ENCODE measurements around the gene SLC11A1. TPM values are rescaled to one million over a fixed set of nuclear protein-coding genes. Genes with fewer than 3 reads are reported as not detected.

Gene SLC11A1
- 6.4 TPM for total RNA-seq
- long read RNA-seq: 0 reads

- TF ChIP-seq, protein P1, sequence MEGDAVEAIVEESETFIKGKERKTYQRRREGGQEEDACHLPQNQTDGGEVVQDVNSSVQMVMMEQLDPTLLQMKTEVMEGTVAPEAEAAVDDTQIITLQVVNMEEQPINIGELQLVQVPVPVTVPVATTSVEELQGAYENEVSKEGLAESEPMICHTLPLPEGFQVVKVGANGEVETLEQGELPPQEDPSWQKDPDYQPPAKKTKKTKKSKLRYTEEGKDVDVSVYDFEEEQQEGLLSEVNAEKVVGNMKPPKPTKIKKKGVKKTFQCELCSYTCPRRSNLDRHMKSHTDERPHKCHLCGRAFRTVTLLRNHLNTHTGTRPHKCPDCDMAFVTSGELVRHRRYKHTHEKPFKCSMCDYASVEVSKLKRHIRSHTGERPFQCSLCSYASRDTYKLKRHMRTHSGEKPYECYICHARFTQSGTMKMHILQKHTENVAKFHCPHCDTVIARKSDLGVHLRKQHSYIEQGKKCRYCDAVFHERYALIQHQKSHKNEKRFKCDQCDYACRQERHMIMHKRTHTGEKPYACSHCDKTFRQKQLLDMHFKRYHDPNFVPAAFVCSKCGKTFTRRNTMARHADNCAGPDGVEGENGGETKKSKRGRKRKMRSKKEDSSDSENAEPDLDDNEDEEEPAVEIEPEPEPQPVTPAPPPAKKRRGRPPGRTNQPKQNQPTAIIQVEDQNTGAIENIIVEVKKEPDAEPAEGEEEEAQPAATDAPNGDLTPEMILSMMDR (IDR thresholded peaks at IDR 0.05; ENCODE audit: borderline replicate concordance): no peak
- intact Hi-C loops (cut with micrococcal nuclease): no loop called here
Measured at GRCh38 chr2:218381916-218382366, at the start of gene SLC11A1. SLC11A1 (plus strand) TSS chr2:218382273; CDS start chr2:218382369, 96 bp downstream.

DNA sequence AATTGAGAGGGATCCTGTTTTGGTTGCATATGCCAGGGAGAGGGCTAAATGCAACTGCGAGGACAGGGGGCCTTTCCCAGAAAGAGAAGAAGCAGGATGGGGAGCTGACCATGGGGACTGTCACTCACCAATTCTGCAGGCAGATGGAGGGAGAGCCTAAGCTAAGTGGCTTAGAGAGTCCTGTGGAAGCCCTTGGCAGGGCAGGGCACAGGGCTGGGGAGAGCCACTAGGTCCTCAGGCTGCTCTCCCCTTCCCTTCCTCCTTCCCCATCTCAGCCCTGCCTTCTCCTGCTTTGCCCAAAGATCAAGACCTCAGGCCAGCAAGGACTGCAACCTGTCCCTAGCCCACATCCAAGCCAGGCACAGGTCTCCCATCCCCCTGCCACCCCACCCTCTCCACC is 49.8 kb upstream of the SLC11A1 start:
- DNase-seq: no peak
- intact Hi-C loops (cut with micrococcal nuclease): no loop called here
- Histone ChIP-seq H3K36me3 (no peaks in the 10 kb centered on the region), H3K9me3 (replicated peaks) (peaks cover 8% of the 10 kb centered on the region), H3K4me1 (no peaks in the 10 kb centered on the region), H3K27ac (replicated peaks) (peak overlapping the region; percentile 54), H3K27me3 (ENCODE audit: low read depth) (no peaks in the 10 kb centered on the region), H3K4me3 (peak overlapping the region; percentile 4)
- TF ChIP-seq, protein P1 (IDR thresholded peaks at IDR 0.05; ENCODE audit: borderline replicate concordance): no peak

More at GRCh38 chr2:218381916-218382366, at the start of gene SLC11A1:
- H3K4me1 ChIP-seq: peaks cover under 1% of the 10 kb centered on the region
- peak; percentile 65 for DNase-seq
- H3K4me3 ChIP-seq: peak within 1 kb of the TSS; percentile 6
- H3K27ac ChIP-seq (replicated peaks): peak within 1 kb of the TSS; percentile 5
- H3K27me3 ChIP-seq (ENCODE audit: low read depth): no peaks in the 10 kb centered on the region
- H3K36me3 ChIP-seq: no peaks in the 10 kb centered on the region
- H3K9me3 ChIP-seq (replicated peaks): no peaks in the 10 kb centered on the region

DNA sequence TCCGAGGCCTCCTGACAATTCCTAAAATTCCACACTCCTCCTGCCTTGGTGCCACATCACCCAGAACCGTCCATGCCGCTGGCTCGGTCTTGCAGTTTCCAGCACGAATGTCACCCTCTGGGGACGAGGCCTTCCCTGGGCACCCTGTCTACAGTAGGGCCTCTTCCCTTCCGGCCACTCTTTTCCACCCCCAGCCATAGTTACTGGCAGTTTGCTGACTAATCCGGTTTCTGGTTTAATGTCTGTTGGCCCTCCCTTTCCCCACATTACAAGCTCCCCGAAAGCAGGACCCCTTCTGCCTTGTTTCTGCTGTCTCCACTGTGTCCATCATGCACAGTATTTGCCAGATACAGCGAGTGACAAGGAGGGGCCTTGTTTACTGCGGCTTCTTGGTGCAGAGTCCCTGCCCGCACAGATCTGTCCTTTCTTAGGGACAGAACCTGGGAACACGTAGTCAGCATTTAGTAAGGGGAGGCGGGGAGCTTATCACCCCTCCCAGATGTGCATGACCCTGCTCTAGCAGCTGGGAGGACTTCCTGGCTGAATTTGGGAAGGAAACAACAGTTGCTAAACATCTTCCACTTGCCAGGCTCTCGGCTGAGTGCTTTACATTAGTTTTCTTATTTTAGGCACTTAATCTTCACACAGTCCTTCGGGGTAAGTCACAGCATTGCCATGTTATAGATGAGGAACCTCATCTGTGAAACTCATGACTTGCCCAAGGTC is 49.0 kb upstream of the SLC11A1 start:
- TF ChIP-seq, protein P1 (IDR thresholded peaks at IDR 0.05; ENCODE audit: borderline replicate concordance): no peak
- Histone ChIP-seq H3K4me3 (peak overlapping the region; percentile 4), H3K9me3 (replicated peaks) (peaks cover 8% of the 10 kb centered on the region), H3K36me3 (no peaks in the 10 kb centered on the region), H3K4me1 (no peaks in the 10 kb centered on the region), H3K27ac (replicated peaks) (peak overlapping the region; percentile 54), H3K27me3 (ENCODE audit: low read depth) (no peaks in the 10 kb centered on the region)
- DNase-seq: no peak
- intact Hi-C loops (cut with micrococcal nuclease): no loop called here

GRCh38 chr2:218334531-218334930 is 47.5 kb upstream of the SLC11A1 start:
- Histone ChIP-seq H3K36me3 (no peaks in the 10 kb centered on the region), H3K4me1 (no peaks in the 10 kb centered on the region), H3K4me3 (no peak overlapping the region), H3K9me3 (replicated peaks) (peaks cover 8% of the 10 kb centered on the region), H3K27me3 (ENCODE audit: low read depth) (no peaks in the 10 kb centered on the region), H3K27ac (replicated peaks) (no peak overlapping the region)
- no peak for DNase-seq
- TF ChIP-seq, protein P1 (IDR thresholded peaks at IDR 0.05; ENCODE audit: borderline replicate concordance): no peak
- intact Hi-C loops (cut with micrococcal nuclease): no loop called here

DNA sequence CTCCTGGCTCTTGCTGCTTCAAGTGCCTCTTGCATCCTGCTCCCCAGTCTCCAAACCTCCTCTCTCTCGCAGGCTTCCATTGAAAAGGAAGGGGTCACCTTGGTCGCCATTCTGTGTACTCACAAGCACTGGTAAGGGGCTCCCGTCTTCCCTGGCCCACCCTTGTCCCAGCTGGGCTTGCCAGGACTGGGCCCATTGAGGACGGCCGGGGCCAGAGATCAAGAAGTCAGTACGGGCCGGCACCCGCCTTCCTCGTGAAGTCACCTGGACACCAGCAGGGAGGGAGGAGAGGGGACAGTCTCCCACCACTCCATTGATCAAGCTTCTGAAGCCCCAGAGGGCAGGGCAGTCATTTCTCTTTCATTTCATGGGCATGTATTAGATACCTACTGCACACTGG is 41.4 kb upstream of the SLC11A1 start:
- H3K27me3 ChIP-seq (ENCODE audit: low read depth): no peaks in the 10 kb centered on the region
- intact Hi-C loops (cut with micrococcal nuclease): no loop called here
- TF ChIP-seq, protein P1 (IDR thresholded peaks at IDR 0.05; ENCODE audit: borderline replicate concordance): no peak
- H3K9me3 ChIP-seq (replicated peaks): no peaks in the 10 kb centered on the region
- H3K27ac ChIP-seq (replicated peaks): no peak overlapping the region
- H3K4me1 ChIP-seq: no peaks in the 10 kb centered on the region
- no peaks in the 10 kb centered on the region for H3K36me3 ChIP-seq
- no peak for DNase-seq
- no peak overlapping the region for H3K4me3 ChIP-seq
